ENCODE data around the gene EIF1B. TPM values are rescaled to one million over a fixed set of nuclear protein-coding genes. Genes with fewer than 3 reads are reported as not detected.

EIF1B gene
- total and polyA plus RNA-seq, 10 donors: 45.8 to 82.9 (median 52.6) TPM

DNA sequence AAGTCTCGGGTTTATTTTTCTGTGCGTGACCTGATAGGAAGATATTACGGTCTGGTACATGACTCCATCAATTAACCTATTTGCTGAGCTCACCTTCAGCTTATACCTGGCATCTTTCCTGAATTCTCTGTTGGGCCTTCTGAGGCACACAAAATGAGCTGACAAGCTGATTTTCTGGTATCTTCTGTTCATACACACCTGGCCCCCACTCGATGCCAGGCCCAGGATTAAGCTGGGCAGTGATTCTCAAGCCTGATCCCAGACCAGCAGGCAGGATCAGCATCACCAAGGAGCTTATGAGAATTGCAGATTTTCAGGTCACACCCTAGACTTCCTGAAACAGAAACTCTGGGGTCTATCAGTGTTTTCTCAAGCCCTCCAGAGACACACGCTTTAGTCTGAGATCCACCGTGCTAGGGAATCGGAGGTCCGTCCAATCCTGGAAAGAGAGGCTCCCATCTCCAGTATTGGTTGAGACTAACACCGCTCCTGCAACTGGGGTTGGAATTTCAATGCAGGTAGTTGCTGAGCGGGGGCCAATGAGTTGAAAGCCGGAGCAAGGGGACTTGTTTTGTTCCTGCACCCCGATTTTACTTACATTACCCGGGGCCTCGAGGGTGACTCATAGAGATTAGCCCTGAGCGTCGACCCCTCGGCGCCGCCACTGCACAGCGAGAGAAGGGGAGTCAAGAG is 636 bp upstream of the EIF1B start:
- H3K4me3 ChIP-seq: peak overlapping the region; percentile 77 to 96 (median 93)
- DNase-seq: peak; percentile 78
- peaks cover 0 to 31% (median 25%) of the 10 kb centered on the region in 6 donors for H3K36me3 ChIP-seq
- TF ChIP-seq POLR2AphosphoS5 (IDR thresholded peaks at IDR 0.05) (no peak), CTCF (IDR thresholded peaks at IDR 0.05 in 8 of 11, conservative IDR thresholded peaks at IDR 0.05 in 3 of 11) (no peak), POLR2A (IDR thresholded peaks at IDR 0.05) (no peak)
- H3K27me3 ChIP-seq (replicated peaks in 1 of 7): no peaks in the 10 kb centered on the region
- 19 to 28% (median 23%) methylated on average over 13 to 20 of the region's 20 CpGs for whole genome bisulfite sequencing, 5 donors
- H3K27ac ChIP-seq: peak overlapping the region; percentile 92 to 99 (median 98)
- intact Hi-C loops (cut with DNase I; ENCODE audit: low total_unique reads): no loop called here
- no peaks in the 10 kb centered on the region for H3K9me3 ChIP-seq
- peaks cover 30 to 55% (median 42%) of the 10 kb centered on the region in 6 donors for H3K4me1 ChIP-seq

DNA sequence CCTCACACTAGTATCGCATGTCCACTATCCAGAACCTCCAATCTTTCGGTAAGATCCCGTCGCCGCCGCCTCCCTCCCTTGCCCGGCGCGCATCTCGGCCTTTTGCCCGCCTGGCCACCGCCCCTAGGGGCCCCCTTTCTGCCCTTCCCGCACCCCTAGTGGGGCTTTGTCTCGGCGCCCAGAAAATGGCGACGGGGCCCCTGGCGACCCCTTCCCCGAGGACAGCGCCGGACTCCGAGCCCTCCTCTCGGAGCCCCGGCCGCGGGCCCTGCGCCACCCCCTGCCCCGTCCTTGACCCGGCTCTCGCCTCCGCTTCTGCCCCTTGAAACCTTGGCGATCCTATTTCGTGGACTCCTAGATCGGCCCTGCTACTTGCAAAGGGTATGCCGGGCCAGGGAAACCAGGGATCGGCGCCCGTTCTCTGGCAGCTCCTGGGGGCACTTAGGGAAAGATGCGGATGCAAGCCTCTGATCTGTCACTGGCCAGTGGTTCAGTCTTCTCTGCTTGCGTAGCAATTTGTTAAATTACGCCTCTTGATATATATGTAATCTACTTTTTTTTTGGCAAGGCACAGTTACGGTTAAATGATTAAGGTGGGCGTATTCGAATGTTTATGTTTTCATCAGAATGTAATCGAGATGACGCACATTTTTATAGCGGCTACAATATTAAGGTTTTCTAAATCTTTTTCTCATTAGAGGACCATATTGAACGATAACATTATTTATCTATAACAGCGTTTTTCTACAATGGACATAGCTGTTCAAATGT is 603 bp downstream of the EIF1B start:
- Histone ChIP-seq H3K9me3 (no peaks in the 10 kb centered on the region), H3K36me3 (peaks cover 0 to 44% (median 32%) of the 10 kb centered on the region in 6 donors), H3K27me3 (replicated peaks in 1 of 7) (no peaks in the 10 kb centered on the region), H3K4me3 (peak overlapping the region; percentile 77 to 96 (median 93)), H3K27ac (peak overlapping the region; percentile 92 to 99 (median 98)), H3K4me1 (peaks cover 30 to 63% (median 50%) of the 10 kb centered on the region in 6 donors)
- peak; percentile 94 for DNase-seq
- no peak for TF ChIP-seq POLR2A (IDR thresholded peaks at IDR 0.05)
- no peak for TF ChIP-seq POLR2AphosphoS5 (IDR thresholded peaks at IDR 0.05)
- TF ChIP-seq CTCF (IDR thresholded peaks at IDR 0.05 in 8 of 11, conservative IDR thresholded peaks at IDR 0.05 in 3 of 11): no peak
- intact Hi-C loops (cut with DNase I; ENCODE audit: low total_unique reads): loop anchor here (10.0 kb wide), 1 partner anchor 145 kb away; the partner anchor contains the start of gene RPL14
- 0 to 1% (median 0%) methylated on average over 43 to 49 of the region's 49 CpGs for WGBS, 5 donors

DNA sequence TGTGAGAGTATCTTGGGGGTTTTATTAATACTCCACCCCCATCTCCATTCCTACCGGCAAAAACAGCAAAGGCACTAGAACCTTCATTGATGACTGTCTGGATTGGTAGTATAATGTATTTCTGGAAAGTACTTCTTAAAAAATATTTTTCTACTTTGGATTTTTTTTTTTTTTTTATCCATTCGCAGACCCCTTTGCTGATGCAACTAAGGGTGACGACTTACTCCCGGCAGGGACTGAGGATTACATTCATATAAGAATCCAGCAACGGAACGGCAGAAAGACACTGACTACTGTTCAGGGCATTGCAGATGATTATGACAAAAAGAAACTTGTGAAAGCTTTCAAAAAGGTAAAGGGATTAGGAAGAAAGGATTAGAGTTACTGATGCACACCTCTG is 1.2 kb downstream of the EIF1B start:
- peaks cover 0 to 50% (median 32%) of the 10 kb centered on the region in 6 donors for H3K36me3 ChIP-seq
- peaks cover 30 to 63% (median 50%) of the 10 kb centered on the region in 6 donors for H3K4me1 ChIP-seq
- TF ChIP-seq CTCF (IDR thresholded peaks at IDR 0.05 in 8 of 11, conservative IDR thresholded peaks at IDR 0.05 in 3 of 11) (no peak), POLR2A (IDR thresholded peaks at IDR 0.05) (no peak), POLR2AphosphoS5 (IDR thresholded peaks at IDR 0.05) (no peak)
- intact Hi-C loops (cut with DNase I; ENCODE audit: low total_unique reads): loop anchor here (10.0 kb wide), 1 partner anchor 144 kb away; the partner anchor contains the start of gene RPL14
- H3K4me3 ChIP-seq: peak overlapping the region; percentile 77 to 96 (median 93)
- no peaks in the 10 kb centered on the region for H3K27me3 ChIP-seq (replicated peaks in 1 of 7)
- H3K9me3 ChIP-seq: no peaks in the 10 kb centered on the region
- DNase-seq: no peak
- 12 to 29% (median 19%) methylated on average over 6 of the region's 6 CpGs for WGBS, 5 donors
- peak overlapping the region in 7 of 8 donors; percentile 94 to 99 (median 98) for H3K27ac ChIP-seq

All from spleen (tissue), 11 donors.